ENCODE measurements around the gene NEK1.

Gene NEK1

DNA sequence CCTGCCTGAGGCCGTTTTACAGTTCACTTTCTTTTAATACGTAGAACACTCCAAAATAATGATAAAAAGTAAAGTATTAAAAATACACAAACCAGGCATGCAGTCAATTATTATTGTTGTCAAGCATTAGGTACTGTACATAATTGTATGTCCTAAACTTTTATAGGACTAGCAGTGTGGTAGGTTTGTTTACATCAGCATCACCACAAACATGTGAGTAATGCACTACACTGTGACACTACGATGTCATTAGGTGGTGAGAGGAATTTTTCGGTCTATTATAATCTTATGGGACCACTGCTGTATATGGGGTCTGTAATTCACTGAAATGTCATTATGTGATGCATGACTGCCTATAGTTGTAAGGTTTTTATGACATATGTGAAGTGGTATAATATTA, 192.1 kb downstream of the NEK1 start:
- no peak for DNase-seq

DNA sequence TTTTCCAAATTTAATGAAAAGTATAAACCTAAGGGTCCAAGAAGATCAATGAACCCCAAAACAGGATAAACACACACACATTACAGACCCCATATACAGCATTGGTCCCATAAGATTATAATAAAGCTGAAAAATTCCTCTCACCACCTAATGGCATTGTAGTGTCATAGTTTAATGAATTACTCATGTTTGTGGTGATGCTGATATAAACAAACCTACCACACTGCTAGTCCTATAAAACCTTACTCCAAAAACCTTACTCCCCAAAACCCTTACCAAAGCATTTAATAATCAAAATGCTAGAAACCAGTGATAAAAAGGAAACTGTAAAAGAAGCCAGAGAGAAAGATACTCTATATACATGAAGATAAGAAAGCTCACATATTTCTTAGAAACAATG, 193.5 kb downstream of the NEK1 start:
- no peak for DNase-seq

DNA sequence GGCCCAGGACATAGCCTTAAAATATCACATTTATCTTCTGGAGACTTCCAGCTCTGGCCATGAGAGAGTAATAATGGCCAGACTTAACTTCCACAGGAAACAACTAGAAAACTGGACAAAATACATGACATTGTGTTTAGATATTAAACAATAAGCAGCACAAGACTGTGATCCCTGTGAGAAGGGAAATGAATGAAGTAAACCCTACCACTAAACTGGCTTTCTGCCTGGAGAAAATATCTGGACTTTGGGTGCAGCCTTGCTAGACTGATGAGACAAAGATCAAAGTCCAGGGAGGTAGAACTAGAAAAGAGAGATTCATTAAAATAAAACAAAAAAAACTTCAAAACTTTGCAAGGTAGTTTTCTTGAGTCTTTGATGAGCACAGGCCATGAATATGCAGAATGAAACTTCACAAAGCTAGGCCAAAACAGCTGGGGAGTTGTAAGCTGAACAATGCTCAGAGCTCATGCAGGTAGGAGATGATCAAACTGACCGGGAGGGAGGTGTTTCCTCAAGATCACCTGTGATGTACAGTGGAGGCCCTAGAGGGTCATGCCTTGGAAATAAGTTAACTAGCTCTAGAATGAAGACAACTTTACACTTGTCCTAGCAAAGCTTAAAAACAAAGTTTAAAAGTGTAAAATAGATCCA, 194.6 kb downstream of the NEK1 start:
- no peak for DNase-seq

DNA sequence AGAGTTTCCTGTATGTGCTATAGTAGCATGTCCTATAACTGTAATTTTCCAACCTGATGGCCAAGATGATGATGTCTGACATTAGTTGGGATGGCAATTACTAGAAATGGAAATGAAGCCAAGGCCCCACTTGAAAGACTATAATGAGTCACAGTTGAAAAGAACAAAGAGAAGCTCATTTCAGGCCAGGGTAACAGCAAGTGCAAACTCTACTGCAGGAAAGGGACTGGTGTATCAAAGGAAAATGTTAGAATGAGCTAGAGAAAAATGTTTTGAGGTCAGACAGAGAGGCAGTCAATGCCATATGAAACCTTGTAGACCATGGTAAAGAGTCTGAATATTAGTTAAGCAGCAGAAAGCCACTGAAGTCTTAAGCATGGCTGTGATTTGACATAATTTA, 195.4 kb downstream of the NEK1 start:
- DNase-seq = no peak

DNA sequence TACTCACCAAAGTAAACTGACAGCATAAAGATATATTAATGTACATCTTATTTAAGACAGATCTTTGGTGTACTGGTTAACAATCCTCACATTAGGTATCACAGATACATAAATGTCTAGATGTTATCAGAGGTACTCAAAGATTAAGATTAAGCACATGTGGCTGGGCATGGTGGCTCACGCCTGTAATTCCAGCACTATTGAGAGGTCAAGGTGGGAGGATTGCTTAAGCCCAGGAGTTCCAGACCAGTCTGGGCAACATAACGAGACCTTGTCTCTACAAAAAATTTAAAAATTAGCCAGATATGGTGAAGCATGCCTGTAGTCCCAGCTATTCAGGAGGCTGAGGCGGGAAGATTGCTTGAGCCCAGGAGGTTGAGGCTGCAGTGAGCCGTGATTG, 195.9 kb downstream of the NEK1 start:
- no peak for DNase-seq

DNA sequence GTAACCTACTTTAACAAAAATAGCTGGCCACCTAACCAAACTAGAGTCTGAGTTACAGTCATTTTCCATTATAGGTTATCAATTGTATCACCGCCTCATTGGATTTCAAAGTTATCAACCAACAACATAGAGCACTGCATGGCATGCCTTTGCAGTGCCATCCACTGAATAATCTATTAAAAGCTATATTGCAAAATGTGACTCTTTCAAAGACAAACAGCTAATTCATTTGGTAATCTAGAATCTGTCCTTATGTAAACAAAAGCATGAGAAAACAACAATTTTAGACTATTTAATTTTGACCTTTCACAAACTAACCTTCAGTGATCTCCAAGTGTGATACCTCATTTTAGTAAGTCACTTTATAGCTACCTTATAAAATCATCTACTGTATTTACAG, 197.5 kb downstream of the NEK1 start:
- DNase-seq = no peak

DNA sequence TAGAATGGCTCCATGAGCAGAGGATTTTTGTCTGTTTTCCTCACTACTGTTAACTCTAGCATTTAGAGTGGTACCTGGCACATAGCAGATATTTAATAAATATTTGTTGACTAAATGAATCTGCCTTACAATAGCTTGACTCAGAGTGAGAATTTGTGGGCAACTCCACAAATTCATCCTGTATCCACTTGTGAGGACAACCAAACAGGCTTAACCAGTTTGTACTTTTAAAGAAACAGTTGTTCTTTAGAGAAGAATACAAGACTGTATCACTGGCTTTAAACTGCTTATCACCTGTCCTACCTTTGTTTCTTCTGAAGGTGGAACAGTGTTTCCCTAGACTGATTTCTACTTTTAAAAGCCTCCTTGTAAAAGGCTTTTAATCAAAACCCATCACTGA, 200.3 kb downstream of the NEK1 start:
- no peak for DNase-seq

DNA sequence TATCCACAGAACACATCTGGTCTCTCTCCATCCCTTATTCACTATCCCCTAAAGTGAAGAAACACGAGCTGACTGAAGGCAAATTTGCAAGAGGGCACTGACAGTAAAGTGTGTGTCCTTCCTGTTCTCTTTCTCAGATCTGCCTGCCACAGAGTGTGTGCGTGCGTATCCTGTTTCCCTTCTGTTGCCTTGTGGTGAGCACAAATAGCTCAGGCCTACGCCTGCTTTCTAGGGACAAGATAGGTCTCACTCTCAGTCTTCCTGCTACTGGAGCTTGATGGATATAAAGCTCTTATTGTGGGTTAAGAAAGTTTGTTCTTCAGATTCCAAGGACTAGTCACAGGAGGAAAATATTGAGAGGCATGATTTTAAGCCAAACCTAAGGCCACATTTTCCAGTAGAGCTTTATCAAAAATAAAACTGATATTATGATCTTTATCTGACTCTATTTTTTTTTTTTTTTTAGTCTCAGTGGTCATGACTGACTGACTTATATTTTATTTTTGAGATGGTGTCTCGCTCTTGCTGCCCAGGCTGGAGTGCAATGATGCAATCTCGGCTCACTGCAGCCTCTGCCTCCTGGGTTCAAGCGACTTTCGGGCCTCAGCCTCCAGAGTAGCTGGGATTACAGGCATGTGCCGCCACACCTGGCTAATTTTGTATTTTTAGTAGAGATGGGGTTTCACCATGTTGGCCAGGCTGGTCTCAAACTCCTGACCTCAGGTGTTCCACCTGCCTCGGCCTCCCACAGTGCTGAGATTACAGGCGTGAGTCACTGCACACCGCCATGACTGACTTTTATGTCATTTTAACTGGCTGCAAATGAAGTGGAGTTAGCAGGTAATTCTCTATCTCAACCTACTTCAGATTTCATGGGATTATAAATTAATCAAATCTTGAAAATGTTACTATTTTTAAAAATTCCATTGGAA, 201.3 kb downstream of the NEK1 start:
- peak in 4 of 56 donors; percentile 1 to 12 (median 6) for DNase-seq

DNA sequence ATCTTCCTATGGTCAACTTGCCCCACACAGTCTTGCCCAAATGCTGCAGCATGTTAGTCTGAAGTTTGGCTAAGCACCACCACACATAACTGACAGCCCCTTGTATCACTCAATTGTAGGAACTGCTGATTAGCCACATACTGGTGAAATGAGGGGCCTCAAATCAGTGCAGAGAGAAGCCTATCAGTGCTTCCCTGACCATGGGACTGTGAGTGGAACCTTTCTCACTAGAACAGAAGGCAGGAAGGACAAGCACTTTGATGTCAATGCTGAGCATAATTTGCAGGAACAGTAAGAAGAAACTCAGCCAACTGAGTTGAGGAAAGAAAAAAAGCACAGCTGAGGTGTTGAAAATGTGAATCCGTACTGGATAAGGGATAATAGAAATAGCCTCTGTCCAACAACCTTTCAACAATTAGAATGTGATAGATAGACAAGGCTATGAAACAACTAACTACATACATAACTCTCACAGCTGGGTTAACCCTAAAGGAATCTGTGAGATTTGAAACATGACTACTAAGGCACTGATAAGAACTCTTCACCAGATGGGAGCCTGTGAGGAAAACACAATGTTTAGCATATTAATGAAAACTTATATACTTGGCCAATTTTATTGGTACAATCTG, 205.1 kb downstream of the NEK1 start:
- no peak for DNase-seq

DNA sequence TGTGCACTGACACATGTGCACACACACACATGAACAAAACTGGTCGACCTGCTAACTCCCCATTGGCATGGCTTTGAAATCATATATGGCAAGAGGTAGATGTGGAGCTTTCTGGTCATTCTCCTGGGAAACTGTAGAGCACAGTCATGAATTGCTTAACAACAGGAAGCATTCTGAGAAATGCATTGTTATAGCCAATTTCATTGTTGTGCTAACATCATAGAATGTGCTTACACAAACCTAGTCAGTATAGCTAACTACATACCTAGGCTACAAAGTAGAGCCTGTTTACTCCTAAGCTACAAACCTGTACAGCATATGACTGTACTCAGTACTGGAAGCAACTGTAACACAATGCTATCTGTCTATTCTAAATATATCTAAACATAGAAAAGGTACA, 207.4 kb downstream of the NEK1 start:
- DNase-seq = no peak

DNA sequence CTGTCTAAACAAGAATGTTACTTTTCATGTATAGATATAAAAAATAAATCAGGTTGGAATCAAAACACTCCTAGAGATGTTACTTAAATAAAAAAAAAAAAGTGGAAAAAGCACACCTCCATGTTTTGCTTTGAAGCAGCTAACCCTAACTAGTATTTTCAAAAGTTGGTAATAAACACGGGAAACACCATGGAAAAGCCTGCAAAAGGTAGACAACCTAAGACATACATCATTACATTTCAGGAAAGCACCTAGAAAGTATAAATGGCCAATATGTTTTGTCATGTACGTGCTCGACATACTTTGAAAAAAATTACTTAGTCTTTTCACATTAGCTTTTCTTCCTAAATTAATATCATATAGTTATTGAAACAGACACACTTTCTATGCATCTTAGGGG, 211.6 kb downstream of the NEK1 start:
- no peak for DNase-seq

DNA sequence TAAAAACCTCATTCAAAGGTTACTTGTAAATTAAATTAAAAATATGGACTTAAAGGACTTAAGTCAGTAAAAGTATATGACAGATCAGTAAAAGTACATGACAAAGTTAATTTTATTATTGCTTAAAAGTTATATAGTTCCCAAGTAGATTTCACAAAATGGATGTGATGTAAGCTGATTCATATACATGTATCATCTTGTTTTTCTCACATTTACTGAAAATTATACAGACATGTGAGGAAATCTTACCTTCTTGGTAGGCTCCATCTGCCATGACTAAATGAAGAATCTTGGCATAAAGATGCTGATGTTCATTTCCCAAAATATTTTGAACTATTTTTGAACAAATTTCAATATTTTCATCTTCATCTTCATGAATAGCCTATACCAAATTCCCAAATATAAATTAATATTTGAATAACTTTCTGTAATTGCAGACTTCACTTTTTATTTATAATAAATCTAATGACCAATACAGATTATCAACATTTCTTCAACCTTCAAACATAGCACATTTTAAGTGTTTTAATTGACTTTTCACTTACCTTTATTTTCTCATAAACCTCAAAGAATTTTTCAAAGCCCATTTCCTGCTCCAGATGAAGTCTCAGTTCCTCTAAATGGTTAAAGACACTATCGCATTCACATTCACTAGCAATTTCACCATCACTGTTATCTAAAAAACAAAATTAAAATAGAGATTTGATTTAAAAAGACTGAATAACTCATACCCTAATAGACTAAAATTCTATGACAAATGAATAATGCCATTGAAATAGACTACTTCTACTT, 212.2 kb downstream of the NEK1 start:
- no peak for DNase-seq

DNA sequence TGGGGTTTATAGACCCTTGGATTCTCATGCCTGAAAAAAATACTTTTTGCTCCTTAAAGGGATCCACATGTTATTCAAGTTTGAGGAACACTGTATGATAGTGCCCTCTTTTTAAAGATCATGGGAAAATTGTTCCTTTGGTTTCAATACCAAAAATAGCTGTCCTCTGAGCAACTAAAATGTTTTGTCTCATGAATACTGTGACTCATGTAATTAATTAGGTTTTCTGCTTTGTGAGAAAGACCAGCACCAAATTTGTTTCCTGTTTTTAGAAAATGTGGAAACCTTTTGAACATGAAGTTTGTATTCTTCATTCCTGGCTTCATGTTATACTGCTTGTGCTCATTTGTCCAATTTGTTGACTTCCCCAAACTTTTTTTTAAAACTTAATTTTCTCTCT, 214.1 kb downstream of the NEK1 start:
- DNase-seq = no peak

DNA sequence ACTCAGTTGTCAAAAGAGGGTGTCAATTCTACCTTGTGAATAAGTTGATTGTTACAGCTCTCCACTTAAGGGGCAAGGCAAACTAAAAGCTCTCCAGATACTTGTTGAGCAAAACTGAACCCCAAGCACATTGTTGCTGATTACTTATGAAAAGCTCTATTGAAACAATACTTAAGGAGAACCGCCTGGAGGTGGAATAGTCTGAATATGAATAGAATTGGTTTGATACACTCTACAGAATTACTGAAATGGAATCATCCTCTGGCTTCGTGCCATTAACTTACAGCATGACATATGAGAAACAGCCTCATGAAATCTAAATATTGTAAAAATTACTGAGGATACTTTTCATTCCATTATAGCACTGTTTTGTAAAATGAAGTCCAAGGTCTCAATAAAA, 214.6 kb downstream of the NEK1 start:
- DNase-seq = no peak

DNA sequence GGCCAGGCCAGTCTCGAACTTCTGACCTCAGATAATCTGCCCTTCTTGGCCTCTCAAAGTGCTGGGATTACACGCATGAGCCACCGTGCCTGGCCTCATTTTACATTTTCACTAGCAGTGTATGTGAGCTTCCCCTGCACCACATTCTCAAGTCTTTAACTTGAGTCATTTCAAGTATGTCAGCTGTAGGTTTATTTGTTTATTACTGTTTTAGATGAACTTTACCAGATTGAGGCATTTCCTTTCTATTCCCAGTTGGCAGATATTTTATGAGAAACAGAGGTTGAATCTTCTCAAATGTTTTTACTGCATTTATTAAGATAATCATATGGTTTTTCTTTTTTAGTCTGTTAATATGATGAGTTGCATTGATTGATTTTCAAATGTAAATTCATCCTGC, 227.0 kb downstream of the NEK1 start:
- no peak for DNase-seq

DNA sequence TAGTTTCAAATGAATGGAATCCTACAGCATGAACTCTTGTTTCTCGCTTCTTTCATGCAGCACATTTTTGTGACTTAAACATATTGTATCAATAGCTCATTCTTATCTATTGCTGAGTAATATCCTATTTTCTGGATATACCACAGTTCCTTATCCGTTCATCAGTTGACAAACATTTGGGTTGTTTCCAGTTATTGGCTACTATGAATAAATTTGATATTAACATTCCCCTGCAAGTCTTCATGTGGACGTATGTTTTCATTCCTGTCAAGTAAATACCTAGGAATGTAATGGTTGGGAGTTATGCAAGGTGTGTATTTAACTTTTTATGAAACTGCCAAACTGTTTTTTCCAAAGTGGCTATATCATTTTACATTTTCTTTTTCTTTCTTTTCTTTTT, 227.6 kb downstream of the NEK1 start:
- no peak for DNase-seq

DNA sequence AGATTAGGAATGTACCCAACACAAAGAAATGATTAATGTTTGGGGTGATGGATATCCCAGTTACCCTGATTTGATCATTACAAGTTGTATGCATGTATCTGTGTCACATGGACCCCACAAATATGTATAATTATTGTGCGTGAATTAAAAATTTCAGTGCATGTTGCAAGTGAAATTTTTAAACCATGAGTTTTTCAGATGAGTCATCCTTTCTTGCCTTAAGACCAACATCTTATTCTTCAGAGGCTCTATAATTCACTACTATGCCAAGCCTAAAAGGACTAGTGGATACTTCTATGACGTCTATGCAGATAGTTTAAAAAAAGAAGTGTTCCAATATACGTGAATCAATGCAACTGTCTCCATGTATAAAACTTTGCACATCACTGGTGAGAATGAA, 228.7 kb downstream of the NEK1 start:
- no peak for DNase-seq

DNA sequence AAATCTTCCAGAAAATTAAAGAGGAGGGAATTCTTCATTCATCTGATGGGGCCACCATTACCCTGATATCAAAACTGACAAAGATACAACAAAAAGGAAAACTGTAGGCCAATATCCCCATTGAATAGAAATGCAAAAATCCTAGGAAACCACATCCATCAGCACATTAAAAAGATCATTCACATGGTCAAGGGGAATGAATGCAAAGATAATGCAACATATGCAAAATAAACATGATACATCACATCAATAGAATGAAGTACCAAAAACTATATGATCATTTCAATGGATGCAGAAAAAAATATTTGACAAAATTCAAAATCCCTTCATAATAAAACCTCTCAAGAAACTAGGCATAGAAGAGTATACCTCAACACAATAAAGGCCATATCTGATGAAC, 232.7 kb downstream of the NEK1 start:
- DNase-seq = no peak

DNA sequence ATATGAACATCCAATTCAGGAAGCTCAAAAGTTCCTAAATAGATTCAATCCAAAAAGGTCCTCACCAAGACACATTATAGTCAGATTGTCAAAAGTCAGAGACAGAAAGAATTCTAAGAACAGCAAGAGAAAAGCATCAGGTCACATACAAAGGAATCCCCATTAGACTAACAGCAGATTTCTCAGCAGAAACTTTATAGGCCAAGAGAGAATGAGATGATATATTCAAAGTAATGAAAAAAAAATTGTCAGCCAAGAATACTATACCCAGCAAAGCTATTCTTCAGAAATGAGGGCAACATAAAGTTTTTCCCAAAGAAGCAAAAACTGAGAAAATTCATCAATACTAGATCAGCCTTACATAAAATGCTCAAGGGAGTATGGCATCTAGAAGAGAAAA, 235.0 kb downstream of the NEK1 start:
- no peak for DNase-seq

DNA sequence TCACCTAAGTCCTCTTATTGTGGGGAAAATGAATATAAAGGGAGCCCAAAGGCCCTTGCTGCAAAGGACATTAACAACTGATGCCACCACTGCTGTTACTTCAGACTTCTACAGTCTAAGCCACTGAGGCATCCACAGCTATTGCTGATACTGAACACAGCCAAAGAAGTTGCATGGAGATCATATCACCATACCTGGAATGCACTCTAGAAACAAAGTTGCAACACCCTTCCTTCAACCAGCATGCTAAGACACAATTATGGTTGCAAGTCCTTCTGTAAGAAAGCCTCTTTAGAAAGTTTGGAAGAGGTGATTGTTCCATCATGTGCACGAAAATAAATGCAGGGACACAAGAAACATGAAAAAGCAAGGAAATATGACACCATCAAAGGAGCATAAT, 236.0 kb downstream of the NEK1 start:
- DNase-seq = no peak

DNA sequence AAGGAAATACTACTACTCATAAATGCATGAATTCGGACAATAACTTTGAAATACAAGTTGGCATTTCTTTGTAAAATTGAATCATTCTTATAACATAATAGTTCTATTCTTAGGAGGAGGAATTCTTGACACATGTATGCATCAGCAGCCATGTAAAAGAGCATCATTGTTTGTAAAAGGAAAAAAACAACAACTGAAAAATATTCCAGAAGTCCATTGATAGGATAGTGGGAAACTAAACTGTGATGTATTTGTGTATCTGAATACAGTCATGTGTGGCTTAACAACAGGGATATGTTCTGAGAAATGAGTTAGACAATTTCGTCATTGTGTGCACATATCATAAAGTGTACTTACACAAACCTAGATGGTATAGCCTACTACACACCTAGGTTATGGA, 239.6 kb downstream of the NEK1 start:
- DNase-seq = no peak

DNA sequence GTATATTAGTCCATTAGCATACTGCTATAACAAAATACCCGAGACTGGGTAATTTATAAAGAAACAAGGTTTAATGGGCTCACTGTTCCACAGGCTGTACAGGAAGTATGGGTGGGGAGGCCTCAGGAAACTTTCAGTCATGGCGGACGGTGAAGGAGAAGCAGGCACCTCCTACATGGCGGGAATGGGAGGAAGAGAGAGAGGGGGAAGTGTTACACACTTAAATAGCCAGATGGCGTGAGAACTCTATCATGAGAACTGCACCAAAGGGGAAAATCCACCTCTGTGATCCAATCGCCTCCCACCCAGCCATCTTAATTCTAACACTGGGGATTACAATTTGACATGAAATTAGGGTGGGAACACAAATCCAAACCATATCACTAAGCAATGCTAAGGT, 242.7 kb downstream of the NEK1 start:
- DNase-seq = no peak
